Smooth muscle cell (in vitro differentiated cells): Measurements from ENCODE around the gene ALS2. TPM values are rescaled to one million over a fixed set of nuclear protein-coding genes. Genes with fewer than 3 reads are reported as not detected.

Experiments used
- DNase-seq: peaks from one replicate; lab custom pipeline; 2025; ENCODE audit not compliant: unreplicated experiment; lab: John Stamatoyannopoulos, UW
- H2AFZ ChIP-seq: fragments of 200-600 bp; sonication (generic); 2 replicates; pipeline ENCODE4 v1.6.0; 2016; ENCODE audit warnings: antibody characterized with exemption, low read depth, mild to moderate bottlenecking
- H3F3A ChIP-seq: fragments of 200-600 bp; sonication (generic); 2 replicates; pipeline ENCODE4 v1.6.0; 2017; ENCODE audit warnings: antibody characterized with exemption, low read depth
- H3K27ac ChIP-seq: fragments of 200-600 bp; sonication (generic); 2 replicates; pipeline ENCODE4 v1.5.1; 2016; ENCODE audit warnings: low read depth, mild to moderate bottlenecking
- H3K27me3 ChIP-seq: fragments of 200-600 bp; sonication (generic); 2 replicates; pipeline ENCODE4 v1.6.1; 2016; ENCODE audit warnings: low read depth, mild to moderate bottlenecking
- H3K36me3 ChIP-seq: fragments of 200-600 bp; sonication (generic); 2 replicates; pipeline ENCODE4 v1.5.1; 2016; ENCODE audit warnings: low read depth
- H3K4me1 ChIP-seq: fragments of 200-600 bp; sonication (generic); 2 replicates; pipeline ENCODE4 v1.5.1; 2016; ENCODE audit warnings: low read depth
- H3K4me2 ChIP-seq: fragments of 200-600 bp; sonication (generic); 2 replicates; pipeline ENCODE4 v1.6.0; 2016; ENCODE audit warnings: mild to moderate bottlenecking
- H3K4me3 ChIP-seq: fragments of 200-600 bp; sonication (generic); 2 replicates; pipeline ENCODE4 v1.5.1; 2016; ENCODE audit warnings: mild to moderate bottlenecking
- H3K79me2 ChIP-seq: fragments of 200-600 bp; sonication (generic); 2 replicates; pipeline ENCODE4 v1.6.0; 2016; ENCODE audit warnings: low read depth, mild to moderate bottlenecking
- H3K9ac ChIP-seq: fragments of 200-600 bp; sonication (generic); 2 replicates; pipeline ENCODE4 v1.6.0; 2016; ENCODE audit warnings: low read depth
- H3K9me3 ChIP-seq: fragments of 200-600 bp; sonication (generic); replicated peaks from 2 replicates; pipeline ENCODE4 v1.5.1; 2016; ENCODE audit warnings: low read depth
- H4K20me1 ChIP-seq: fragments of 200-600 bp; sonication (generic); 2 replicates; pipeline ENCODE4 v1.6.0; 2016; ENCODE audit warnings: low read depth
- CTCF ChIP-seq: fragments of 200-600 bp; sonication (generic); IDR thresholded peaks from 2 replicates; pipeline ENCODE4 v1.5.1; 2017; ENCODE audit warnings: borderline replicate concordance, mild to moderate bottlenecking, antibody characterized with exemption; ENCODE audit not compliant: insufficient read depth, poor library complexity, severe bottlenecking
- WGBS: methylation state at CpG from one replicate; pipeline ENCODE4 v1.1.7; 2016; ENCODE audit warnings: low lambda C conversion rate; 5-methylcytosine and 5-hydroxymethylcytosine counted together
- polyA plus RNA-seq: library from polyadenylated mRNA; unstranded; fragments of >200 nt; fragmentation: Nextera tagmentation; extraction: Ambion mirVana; gene quantifications from 2 replicates; pipeline ENCODE4 v1.2.1, GENCODE V29; 2016
- total RNA-seq: library from RNA; depleted of rRNA; stranded (reverse); fragments of >200 nt; gene quantifications from 2 replicates; pipeline ENCODE4 v1.2.3, GENCODE V29; 2014

The ALS2 gene
- total and polyA plus RNA-seq, 2 experiments from 2014 or later = 11.0 to 24.4 TPM

- H3F3A ChIP-seq = no peaks in the 10 kb centered on the region
- no peak overlapping the region for H3K4me3 ChIP-seq
- no peak overlapping the region for H2AFZ ChIP-seq
- peaks cover 31% of the 10 kb centered on the region for H3K36me3 ChIP-seq
- no peak overlapping the region for H3K4me2 ChIP-seq
- WGBS = 89% methylated on average over 5 of the region's 5 CpGs
- no peak for TF ChIP-seq CTCF
- no peaks in the 10 kb centered on the region for H4K20me1 ChIP-seq
- H3K27ac ChIP-seq = no peak overlapping the region
- no peaks in the 10 kb centered on the region for H3K27me3 ChIP-seq
- H3K9me3 ChIP-seq = no peaks in the 10 kb centered on the region
- H3K79me2 ChIP-seq = no peaks in the 10 kb centered on the region
- H3K9ac ChIP-seq = no peak overlapping the region
- H3K4me1 ChIP-seq = no peaks in the 10 kb centered on the region
- no peak for DNase-seq
Observed at GRCh38 chr2:201730651-201731285, 50.0 kb downstream of the ALS2 start.

- H2AFZ ChIP-seq = no peak overlapping the region
- no peaks in the 10 kb centered on the region for H3K27me3 ChIP-seq
- H4K20me1 ChIP-seq = no peaks in the 10 kb centered on the region
- DNase-seq = no peak
- H3K9me3 ChIP-seq = no peaks in the 10 kb centered on the region
- H3F3A ChIP-seq = no peaks in the 10 kb centered on the region
- no peak for TF ChIP-seq CTCF
- H3K9ac ChIP-seq = no peak overlapping the region
- H3K4me1 ChIP-seq = no peaks in the 10 kb centered on the region
- over 99% methylated on average over 6 of the region's 6 CpGs for WGBS
- H3K36me3 ChIP-seq = peaks cover 42% of the 10 kb centered on the region
- no peak overlapping the region for H3K4me3 ChIP-seq
- no peak overlapping the region for H3K27ac ChIP-seq
- no peaks in the 10 kb centered on the region for H3K79me2 ChIP-seq
- H3K4me2 ChIP-seq = no peak overlapping the region
Observed at GRCh38 chr2:201715459-201715858, 65.3 kb downstream of the ALS2 start.

- Histone ChIP-seq H3K27me3 (no peaks in the 10 kb centered on the region), H3K79me2 (no peaks in the 10 kb centered on the region), H3K4me3 (no peak overlapping the region), H3F3A (peaks cover 4% of the 10 kb centered on the region), H3K36me3 (peaks cover 35% of the 10 kb centered on the region), H4K20me1 (no peaks in the 10 kb centered on the region), H3K27ac (no peak overlapping the region), H3K9me3 (no peaks in the 10 kb centered on the region), H3K9ac (no peak overlapping the region), H3K4me1 (peaks cover 5% of the 10 kb centered on the region), H3K4me2 (no peak overlapping the region), H2AFZ (no peak overlapping the region)
- no peak for TF ChIP-seq CTCF
- no peak for DNase-seq
- WGBS = 100% methylated on average over 1 of the region's 1 CpG
Observed at GRCh38 chr2:201712726-201713125, 68.0 kb downstream of the ALS2 start.

- peaks cover 4% of the 10 kb centered on the region for H3F3A ChIP-seq
- H3K79me2 ChIP-seq = no peaks in the 10 kb centered on the region
- H3K36me3 ChIP-seq = peaks cover 30% of the 10 kb centered on the region
- H3K9me3 ChIP-seq = no peaks in the 10 kb centered on the region
- WGBS = 47% methylated on average over 5 of the region's 5 CpGs
- no peak overlapping the region for H2AFZ ChIP-seq
- H3K4me3 ChIP-seq = no peak overlapping the region
- H4K20me1 ChIP-seq = no peaks in the 10 kb centered on the region
- H3K4me2 ChIP-seq = peak overlapping the region; percentile 66
- DNase-seq = no peak
- H3K27me3 ChIP-seq = no peaks in the 10 kb centered on the region
- H3K9ac ChIP-seq = no peak overlapping the region
- H3K27ac ChIP-seq = peak overlapping the region; percentile 96
- TF ChIP-seq CTCF = no peak
- peaks cover 5% of the 10 kb centered on the region for H3K4me1 ChIP-seq
Observed at GRCh38 chr2:201709747-201710146, 71.0 kb downstream of the ALS2 start.
